ENCODE data around the gene POLD1. TPM values are rescaled to one million over a fixed set of nuclear protein-coding genes. Genes with fewer than 3 reads are reported as not detected.

The POLD1 gene
- polyA plus RNA-seq, 1 of the 3 experiments (the other 2 are of a cell fraction) = 33.6 TPM

GRCh38 chr19:50453243-50453642 lies 69.1 kb downstream of the POLD1 start:
- H3K4me1 ChIP-seq (ENCODE audit: control insufficient read depth in 1 of 2, insufficient read depth in 2 of 2, low read depth in 1 of 2, low read length in 1 of 2) = no peaks in the 10 kb centered on the region
- TF ChIP-seq PBX3 (IDR thresholded peaks at IDR 0.05) = no peak
- no peak for TF ChIP-seq FOXJ3 (CRISPR knock-in tag; IDR thresholded peaks at IDR 0.05)
- no peak for TF ChIP-seq MXI1 (IDR thresholded peaks at IDR 0.05; ENCODE audit: low read depth, low read length)
- TF ChIP-seq EP300 (IDR thresholded peaks at IDR 0.05; ENCODE audit: borderline replicate concordance in 1 of 2, low read depth in 1 of 2, low read length in 1 of 2) = no peak
- TF ChIP-seq MAX (IDR thresholded peaks at IDR 0.05; ENCODE audit: low read depth) = no peak
- TF ChIP-seq MEF2A (IDR thresholded peaks at IDR 0.05; ENCODE audit: borderline replicate concordance, low read depth) = no peak
- no peak for TF ChIP-seq RXRA (IDR thresholded peaks at IDR 0.05; ENCODE audit: borderline replicate concordance, low read depth)
- no peak for TF ChIP-seq IRF3 (IDR thresholded peaks at IDR 0.05; ENCODE audit: low read depth, low read length)
- no peak for TF ChIP-seq FOXM1 (IDR thresholded peaks at IDR 0.05; ENCODE audit: low read depth)
- POLR2A ChIA-PET = no interaction called here
- CTCF ChIA-PET = interaction anchor here (0.7 to 1.5 kb wide), 4 partner anchors 34 to 201 kb away, joined by 3 read pairs; partner anchors contain the start of gene SPIB
- H3F3A ChIP-seq (replicated peaks; ENCODE audit: insufficient read depth) = no peaks in the 10 kb centered on the region
- 90% methylated on average over 3 of the region's 3 CpGs for WGBS (ENCODE audit: low lambda C conversion rate)
- no peaks in the 10 kb centered on the region for H4K20me1 ChIP-seq (ENCODE audit: insufficient read depth)
- no peak overlapping the region for H3K4me2 ChIP-seq
- no peak overlapping the region for H2AFZ ChIP-seq (ENCODE audit: low read depth)
- H3K79me2 ChIP-seq (ENCODE audit: insufficient read depth) = no peaks in the 10 kb centered on the region
- peaks cover 19% of the 10 kb centered on the region; the same call in 1 of the 2 replicates for H3K27me3 ChIP-seq (ENCODE audit: insufficient read depth)
- no peak for DNase-seq
- H3K9ac ChIP-seq = no peak overlapping the region
- no peaks in the 10 kb centered on the region for H3K9me3 ChIP-seq
- H3K9me2 ChIP-seq = no peaks in the 10 kb centered on the region
- no peak overlapping the region for H3K27ac ChIP-seq (ENCODE audit: low read depth in 2 of 2, low read length in 1 of 2)
- no peaks in the 10 kb centered on the region for H3K36me3 ChIP-seq (replicated peaks in 1 of 2; ENCODE audit: control insufficient read depth in 1 of 2, insufficient read depth in 2 of 2, low read length in 1 of 2)
- H3K4me3 ChIP-seq (ENCODE audit: low read depth in 2 of 2, low read length in 1 of 2) = no peak overlapping the region

- no peak for DNase-seq
- Histone ChIP-seq H3K36me3 (replicated peaks in 1 of 2; ENCODE audit: control insufficient read depth in 1 of 2, insufficient read depth in 2 of 2, low read length in 1 of 2) (no peaks in the 10 kb centered on the region), H3K79me2 (ENCODE audit: insufficient read depth) (no peaks in the 10 kb centered on the region), H3K9me2 (no peaks in the 10 kb centered on the region), H3K4me1 (ENCODE audit: control insufficient read depth in 1 of 2, insufficient read depth in 2 of 2, low read depth in 1 of 2, low read length in 1 of 2) (no peaks in the 10 kb centered on the region), H3K27me3 (ENCODE audit: insufficient read depth) (peaks cover 6% of the 10 kb centered on the region; the same call in 1 of the 2 replicates), H4K20me1 (ENCODE audit: insufficient read depth) (no peaks in the 10 kb centered on the region), H3K9me3 (no peaks in the 10 kb centered on the region), H3K4me2 (no peak overlapping the region), H3K4me3 (ENCODE audit: low read depth in 2 of 2, low read length in 1 of 2) (no peak overlapping the region), H3K27ac (ENCODE audit: low read depth in 2 of 2, low read length in 1 of 2) (no peak overlapping the region), H2AFZ (ENCODE audit: low read depth) (no peak overlapping the region), H3F3A (replicated peaks; ENCODE audit: insufficient read depth) (no peaks in the 10 kb centered on the region), H3K9ac (no peak overlapping the region)
- WGBS (ENCODE audit: low lambda C conversion rate) = 15% methylated on average over 2 of the region's 2 CpGs
- ChIA-PET POLR2A (no interaction called here), CTCF (interaction anchor here (1.8 kb wide), 1 partner anchor 87 kb away, joined by 5 read pairs; no protein-coding TSS in a partner anchor)
- no peak for TF ChIP-seq CTCF (IDR thresholded peaks at IDR 0.05)
- no peak for TF ChIP-seq FOXM1 (IDR thresholded peaks at IDR 0.05; ENCODE audit: low read depth)
- no peak for TF ChIP-seq ZBTB33 (IDR thresholded peaks at IDR 0.05; ENCODE audit: borderline replicate concordance, low read depth)
- TF ChIP-seq EZH2phosphoT487 (IDR thresholded peaks at IDR 0.05; ENCODE audit: borderline replicate concordance, low read depth) = no peak
- no peak for TF ChIP-seq ELF1 (IDR thresholded peaks at IDR 0.05)
- no peak for TF ChIP-seq NFIC (IDR thresholded peaks at IDR 0.05; ENCODE audit: borderline replicate concordance)
These were observed 71.8 kb downstream of the POLD1 start for GRCh38 chr19:50455992-50456391.

All from SK-N-SH (cell line).